MM.1S (cell line): ENCODE data around the gene RGS4.

Experiments used
- EZH2 ChIP-seq: fragments of 300-600 bp; sonication (generic); optimal IDR thresholded peaks from 2 replicates; pipeline ENCODE3; 2017; ENCODE audit warnings: low read depth, mild to moderate bottlenecking, antibody characterized with exemption, low read length, mixed read lengths
- TF ChIP-seq, protein P1 (sequence below): fragments of 300-600 bp; sonication (generic); IDR thresholded peaks from 2 replicates; pipeline ENCODE4 v1.5.1; 2016; ENCODE audit warnings: antibody characterized with exemption, low read length, mixed read lengths

DNA sequence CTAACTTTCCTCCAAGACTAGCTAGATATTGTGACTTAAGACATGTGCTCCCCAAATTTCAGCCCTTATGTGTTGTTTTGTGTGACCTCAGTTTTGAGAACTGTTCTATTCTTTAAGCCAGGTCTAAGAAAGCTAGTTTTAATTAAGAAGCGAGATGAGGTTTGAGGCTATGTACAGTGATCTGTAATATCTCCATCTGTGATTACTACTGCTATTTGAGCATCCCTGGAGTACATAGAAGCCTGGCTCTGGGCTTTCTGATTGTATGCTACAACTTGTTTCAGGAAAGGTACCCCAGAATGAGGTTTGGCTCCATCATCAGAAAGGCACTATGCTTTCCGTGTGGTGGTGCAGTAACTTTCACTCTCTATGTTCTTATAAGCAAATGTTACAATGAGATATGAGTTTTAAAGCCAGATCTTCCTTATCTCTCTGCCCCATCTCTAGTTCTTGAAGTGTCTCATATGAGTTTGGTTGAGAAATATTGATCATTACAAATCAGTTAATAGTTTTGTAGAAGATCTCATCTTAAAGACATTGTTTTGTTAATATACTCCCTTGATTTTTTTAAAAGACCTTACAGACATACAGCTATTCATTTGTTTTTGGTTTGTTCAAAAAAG lies 605 bp downstream of the RGS4 start:
- TF ChIP-seq, protein P1, sequence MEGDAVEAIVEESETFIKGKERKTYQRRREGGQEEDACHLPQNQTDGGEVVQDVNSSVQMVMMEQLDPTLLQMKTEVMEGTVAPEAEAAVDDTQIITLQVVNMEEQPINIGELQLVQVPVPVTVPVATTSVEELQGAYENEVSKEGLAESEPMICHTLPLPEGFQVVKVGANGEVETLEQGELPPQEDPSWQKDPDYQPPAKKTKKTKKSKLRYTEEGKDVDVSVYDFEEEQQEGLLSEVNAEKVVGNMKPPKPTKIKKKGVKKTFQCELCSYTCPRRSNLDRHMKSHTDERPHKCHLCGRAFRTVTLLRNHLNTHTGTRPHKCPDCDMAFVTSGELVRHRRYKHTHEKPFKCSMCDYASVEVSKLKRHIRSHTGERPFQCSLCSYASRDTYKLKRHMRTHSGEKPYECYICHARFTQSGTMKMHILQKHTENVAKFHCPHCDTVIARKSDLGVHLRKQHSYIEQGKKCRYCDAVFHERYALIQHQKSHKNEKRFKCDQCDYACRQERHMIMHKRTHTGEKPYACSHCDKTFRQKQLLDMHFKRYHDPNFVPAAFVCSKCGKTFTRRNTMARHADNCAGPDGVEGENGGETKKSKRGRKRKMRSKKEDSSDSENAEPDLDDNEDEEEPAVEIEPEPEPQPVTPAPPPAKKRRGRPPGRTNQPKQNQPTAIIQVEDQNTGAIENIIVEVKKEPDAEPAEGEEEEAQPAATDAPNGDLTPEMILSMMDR, result no peak
- no peak for TF ChIP-seq EZH2
